NCI-H82 treated with DMSO at 0.1 percent for 48 hours (cell line): Measurements from ENCODE around the gene PHACTR2.
"Not testable (repeated sequence)": the region's sequence is repeated elsewhere in the genome, so short reads cannot be mapped to it uniquely, and the experiment has no call there.

Source experiments
- DNase-seq: peaks from one replicate; lab custom pipeline; 2025; ENCODE audit not compliant: unreplicated experiment; lab: John Stamatoyannopoulos, UW

Gene PHACTR2

DNA sequence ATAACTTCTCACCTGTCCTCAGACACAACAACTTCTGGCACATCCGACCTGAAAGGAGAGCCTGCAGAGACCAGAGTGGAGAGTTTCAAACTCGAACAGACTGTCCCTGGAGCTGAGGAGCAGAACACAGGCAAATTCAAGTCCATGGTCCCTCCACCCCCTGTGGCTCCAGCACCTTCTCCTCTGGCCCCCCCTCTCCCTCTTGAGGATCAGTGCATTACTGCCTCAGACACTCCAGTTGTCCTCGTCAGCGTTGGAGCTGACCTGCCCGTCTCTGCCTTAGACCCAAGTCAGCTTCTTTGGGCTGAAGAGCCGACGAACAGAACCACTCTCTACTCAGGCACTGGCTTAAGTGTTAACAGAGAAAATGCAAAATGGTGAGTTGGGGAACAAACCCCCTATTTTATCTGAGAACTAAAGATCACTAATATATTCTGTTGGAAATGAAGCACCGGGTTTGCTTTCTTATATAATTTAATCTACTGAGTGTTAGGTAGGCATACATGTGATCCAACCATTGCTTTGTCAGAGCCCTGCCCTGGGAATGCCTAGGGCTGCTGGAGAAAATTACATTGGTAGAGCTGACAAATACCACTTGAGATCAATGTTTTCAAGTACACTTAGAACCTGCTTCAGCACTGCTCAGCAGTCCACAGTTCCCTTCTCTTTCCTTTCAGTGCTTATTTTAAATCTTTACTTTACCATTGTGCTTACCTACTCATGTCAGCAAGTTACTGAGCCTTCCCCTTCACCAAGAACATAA, 87.8 kb downstream of the PHACTR2 start:
- no peak for DNase-seq

- DNase-seq, result no peak
These were observed 88.4 kb downstream of the PHACTR2 start for GRCh38 chr6:143766185-143766553.

DNA sequence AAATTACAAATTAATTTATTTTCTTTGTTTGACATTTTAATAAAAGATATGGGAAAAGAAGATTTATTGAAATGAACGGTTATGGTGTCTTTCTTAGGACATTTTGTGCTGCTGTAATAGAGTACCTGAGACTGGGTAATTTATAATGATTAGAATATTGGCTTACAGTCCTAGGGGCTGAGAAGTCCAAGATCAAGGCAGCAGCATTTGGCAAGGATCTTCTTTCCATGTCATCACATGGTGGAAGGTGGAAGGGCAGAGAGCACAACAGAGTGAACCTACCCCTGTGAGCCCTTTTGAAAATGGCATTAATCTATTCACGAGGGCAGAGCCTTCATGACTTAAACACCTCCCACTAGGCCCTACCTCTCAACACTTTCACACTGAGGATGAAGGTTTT, 89.7 kb downstream of the PHACTR2 start:
- DNase-seq, result no peak

DNA sequence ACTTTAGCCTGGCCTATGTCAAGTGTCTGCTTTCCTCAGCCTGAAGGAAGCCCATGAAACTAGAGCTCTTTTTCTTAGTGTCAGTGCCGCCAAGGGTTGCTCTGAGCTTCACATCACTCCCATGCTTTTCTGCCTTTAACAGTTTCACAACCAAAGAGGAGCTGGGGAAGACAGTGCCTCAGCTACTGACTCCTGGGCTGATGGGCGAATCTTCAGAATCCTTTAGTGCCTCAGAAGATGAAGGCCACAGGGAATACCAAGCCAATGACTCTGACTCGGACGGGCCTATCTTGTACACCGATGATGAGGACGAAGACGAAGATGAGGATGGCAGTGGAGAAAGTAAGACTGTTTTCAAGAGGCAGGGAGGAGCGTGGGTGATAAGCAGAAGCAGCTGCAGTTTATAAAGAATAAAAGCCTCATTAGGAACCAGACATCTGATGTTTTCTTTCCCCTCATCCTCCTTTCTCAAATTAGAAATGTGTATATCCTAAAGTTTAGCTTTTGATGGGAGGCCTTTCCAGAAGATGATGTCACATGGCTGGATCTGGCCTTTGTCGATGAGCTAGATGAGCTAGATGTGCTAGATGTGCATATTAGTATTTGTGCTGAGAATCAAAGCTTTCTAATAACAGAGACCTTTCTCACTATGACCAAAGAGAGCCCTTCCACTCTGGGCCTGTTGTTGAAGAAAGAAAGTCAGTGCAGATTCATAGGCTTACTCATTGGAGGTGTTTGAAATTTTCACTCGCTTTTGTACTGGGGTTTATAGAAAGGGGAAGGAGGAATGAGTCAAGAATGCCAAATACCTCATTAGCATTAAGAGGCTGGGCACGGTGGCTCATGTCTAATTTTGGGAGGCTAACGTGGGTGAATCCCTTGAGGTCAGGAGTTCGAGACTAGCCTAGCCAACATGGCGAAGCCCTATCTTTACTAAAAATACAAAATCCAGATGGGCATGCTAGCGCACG, 94.6 kb downstream of the PHACTR2 start:
- no peak for DNase-seq

GRCh38 chr6:143773506-143774150, 95.9 kb downstream of the PHACTR2 start:
- DNase-seq, result no peak

DNA sequence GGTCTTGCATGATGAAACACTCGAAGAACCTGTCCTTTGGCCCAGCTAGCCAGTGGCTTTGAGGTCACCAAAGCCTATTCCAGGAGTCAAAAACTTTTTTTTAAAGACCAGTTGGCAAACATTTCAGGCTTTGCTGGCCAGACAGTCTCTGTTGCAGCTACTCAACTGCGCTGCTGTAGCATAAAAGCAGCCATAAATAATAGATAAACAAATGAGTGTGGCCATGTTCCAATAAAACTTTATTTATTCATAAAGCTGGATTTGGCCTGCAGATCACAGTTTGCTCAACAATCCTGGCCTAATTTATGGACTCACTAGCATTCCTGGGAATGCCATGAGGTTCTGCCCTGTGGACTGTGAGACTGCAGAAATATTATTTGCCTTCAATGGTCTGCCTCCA, 96.6 kb downstream of the PHACTR2 start:
- DNase-seq, result no peak

DNA sequence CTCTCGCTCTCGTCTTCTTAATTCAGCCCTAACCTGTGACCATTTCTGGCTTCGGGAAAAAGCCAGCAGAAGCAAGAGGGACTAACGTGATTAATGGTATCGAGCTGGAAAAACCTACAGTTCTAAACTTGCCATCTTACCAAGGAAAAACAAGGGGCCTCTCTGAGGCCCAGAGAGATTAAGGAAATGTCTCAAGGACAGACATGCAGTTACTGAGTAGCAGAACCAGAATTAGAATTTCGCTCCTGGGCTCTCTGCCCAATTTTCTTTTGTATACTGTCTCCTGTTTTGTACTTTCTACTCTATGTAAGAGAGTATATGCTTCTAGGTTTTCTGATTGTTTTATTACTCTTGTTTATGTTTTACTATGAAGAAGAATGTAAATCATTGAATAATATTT, 97.6 kb downstream of the PHACTR2 start:
- DNase-seq, result no peak

- DNase-seq, result no peak
These were observed 101.2 kb downstream of the PHACTR2 start for GRCh38 chr6:143778926-143779325.

DNA sequence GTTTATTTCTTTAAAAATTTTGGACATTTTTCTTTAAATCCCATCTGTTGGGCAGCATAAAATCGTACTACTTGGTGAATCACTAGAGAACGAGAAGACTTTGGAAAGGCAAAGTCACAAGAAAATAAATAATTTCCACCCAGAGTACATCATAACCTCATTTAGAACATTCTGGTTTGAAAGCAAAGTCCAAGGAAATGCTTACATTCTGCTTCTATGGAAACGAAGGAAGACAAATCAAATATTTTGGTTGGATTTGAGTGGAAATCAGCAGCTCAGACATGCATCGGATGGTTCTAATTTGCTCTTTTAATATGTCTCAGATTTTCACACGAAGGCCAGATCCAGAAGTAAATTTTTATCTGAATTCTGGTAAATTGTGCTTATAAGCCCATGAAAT, 104.7 kb downstream of the PHACTR2 start:
- DNase-seq, result no peak

GRCh38 chr6:143783077-143783476, 105.3 kb downstream of the PHACTR2 start:
- DNase-seq, result no peak

DNA sequence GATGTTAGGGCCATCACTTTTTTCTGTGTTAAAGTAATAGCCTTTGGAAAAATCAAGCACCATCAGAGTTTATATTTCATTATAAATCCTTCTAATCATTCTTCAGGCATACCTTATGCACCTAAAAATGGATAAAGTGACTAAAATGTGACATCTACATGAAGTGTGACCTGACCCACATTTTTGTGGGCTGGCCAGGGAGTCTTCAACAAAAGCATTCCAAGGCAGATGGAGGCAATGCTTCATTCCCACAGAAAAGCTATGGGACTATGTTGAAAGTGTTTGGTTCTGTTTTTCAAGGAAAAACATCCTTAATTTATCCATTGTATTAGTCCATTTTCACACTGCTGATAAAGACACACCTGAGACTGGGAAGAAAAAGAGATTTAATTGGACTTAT, 106.6 kb downstream of the PHACTR2 start:
- no peak for DNase-seq

DNA sequence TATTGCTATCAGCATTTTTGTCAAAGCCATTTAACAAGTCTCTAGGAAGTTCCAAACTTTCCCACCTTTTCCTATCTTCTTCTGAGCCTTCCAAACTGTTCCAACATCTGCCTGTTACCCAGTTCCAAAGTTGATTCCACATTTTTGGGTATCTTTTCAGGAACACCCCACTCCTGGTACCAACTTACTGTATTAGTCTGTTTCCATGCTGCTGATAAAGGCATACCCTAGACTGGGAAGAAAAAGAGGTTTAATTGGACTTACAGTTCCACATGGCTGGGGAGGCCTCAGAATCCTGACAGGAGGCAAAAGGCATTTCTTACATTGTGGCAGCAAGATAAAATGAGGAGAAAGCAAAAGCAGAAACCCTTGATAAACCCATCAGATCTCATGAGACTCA, 108.6 kb downstream of the PHACTR2 start:
- DNase-seq, result not testable (repeated sequence)

DNA sequence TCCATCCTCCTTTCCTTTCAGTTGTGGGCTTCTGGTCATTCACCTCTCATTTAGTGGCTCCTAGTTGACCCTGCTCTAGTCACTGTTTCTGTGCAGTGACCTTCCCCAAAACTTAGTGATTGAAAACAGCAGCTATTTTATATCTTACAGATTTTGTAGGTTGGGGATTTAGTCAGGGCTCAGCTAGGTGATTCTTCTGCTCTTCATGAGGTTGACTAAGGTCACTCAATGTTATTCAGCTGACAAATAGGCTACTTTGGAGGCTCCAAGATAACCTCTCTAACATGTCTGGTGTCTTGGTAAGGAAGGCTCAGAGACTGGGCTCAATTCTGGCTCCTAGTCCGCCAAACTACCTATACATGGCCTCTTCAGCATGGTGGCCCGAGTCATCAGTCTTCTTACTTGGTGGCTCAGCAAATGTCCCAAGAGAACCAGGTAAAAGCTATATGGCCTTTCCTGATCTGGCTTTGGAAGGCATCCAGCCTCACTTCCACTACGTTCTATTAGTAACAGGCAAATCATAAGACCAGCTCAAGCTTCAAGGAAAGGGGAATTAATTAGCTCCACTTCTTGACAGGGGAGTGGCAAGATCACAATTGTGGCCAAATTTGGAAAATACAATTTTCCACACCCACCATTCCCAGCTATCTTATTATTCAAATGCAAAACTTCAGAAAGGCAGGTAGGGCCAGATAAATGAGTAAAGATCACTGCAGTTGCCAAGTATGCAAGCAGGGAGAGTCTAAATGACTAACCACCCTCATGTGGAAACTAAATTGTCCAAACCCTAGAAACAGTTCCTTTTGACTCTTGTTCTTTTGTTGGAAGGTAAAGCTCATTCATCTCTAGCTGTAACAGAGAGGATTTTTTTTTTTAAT, 114.9 kb downstream of the PHACTR2 start:
- no peak for DNase-seq

- DNase-seq, result no peak
These were observed 115.5 kb downstream of the PHACTR2 start for GRCh38 chr6:143793280-143793619.

GRCh38 chr6:143796551-143796950, 118.8 kb downstream of the PHACTR2 start:
- DNase-seq, result not testable (repeated sequence)

DNA sequence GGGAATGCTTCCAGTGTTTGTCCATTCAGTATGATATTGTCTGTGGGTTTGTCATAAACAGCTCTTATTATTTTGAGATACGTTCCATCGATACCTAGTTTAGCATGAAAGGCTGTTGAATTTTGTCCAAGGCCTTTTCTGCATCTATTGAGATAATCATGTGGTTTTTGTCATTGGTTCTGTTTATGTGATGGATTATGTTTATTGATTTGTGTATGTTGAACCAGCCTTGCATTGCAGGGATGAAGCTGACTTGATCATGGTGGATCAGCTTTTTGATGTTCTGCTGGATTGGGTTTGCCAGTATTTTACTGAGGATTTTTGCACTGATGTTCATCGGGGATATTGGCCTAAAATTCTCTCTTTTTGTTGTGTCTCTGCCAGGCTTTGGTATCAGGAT, 120.7 kb downstream of the PHACTR2 start:
- DNase-seq, result not testable (repeated sequence)

- DNase-seq, result no peak
These were observed 125.2 kb downstream of the PHACTR2 start for GRCh38 chr6:143802833-143803565.

DNA sequence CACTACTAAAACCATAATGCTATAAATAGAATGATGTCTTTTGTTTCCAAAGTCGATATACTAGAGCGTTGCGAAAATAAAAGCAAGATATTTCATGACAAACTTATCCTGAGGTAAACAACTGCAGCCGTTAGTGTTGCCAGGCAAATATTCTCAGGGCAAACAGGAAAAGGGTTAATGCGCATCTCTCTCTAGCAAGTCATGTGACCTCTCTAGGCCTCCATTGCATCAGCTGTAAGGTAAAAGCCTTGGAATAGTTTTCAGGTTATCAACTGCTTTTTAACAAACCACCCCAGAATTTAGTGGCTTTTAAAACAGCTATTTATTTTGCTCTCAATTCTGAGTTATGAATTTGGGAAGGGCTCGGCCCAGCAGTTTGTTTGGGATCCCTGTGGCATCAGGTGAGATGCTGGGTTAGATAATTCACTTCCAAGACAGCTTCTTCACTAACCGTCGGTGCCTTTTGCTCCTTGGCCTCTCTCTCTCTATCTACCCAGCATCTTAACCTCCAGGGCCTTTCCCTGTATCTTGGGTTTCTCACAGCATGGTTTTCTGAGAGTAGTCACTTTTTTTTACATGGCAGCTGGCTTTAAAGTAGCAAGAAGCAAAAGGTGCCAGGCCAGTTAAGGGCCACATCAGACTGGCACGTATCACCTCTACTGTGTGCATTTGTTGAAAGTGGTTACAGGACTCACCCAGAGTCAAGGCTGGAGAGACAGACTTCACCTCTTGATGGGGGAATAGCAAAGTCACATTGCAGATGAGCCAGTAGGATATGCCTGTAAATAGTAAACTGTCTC, 126.2 kb downstream of the PHACTR2 start:
- no peak for DNase-seq

DNA sequence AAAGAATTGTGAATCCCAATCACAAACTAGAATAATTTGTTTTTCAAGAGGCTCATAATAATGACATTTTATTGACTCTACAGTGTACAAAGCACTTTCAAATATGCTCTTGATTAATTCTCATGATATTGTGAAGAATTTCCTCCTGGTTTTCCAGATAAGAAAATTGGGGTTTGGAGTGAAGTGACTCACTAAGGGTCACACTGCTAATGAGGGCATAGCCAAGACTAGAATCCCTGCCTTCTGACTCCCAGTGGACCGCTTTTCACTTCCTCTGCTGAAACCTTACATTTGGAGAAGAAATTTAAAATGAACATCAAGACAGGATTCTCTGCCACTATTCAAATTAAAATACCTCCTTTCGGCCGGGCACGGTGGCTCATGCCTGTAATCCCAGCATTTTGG, 127.1 kb downstream of the PHACTR2 start:
- DNase-seq, result no peak
